ENCODE measurements around the gene ARFIP2.

DNA sequence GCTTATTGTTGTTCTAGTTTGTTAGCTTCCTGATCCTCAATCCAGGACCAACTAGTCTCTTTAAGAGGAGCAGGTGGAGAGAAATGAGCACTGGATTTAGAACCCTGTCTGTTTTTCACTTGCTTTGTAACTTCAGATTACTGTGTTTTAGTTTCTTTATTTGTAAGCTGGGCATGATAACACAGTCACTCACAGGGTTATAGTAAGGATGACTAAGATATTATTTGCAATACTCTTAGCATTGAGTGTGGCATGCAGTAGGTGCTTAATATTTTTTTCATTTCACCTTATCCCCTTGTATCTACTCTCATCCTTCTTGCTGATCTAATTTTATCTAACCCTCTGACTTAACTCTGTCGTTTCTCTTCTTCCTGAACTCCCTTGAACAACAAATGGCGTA is 49.7 kb upstream of the ARFIP2 start:
- TF ChIP-seq POLR2AphosphoS5 (IDR thresholded peaks at IDR 0.05; ENCODE audit: borderline replicate concordance, low read depth, low read length) (no peak), EZH2 (IDR thresholded peaks at IDR 0.05) (no peak)

Data from SK-N-MC (cell line).